Aorta (tissue), 5 donors: ENCODE results near the gene ADCY10. TPM values are rescaled to one million over a fixed set of nuclear protein-coding genes. Genes with fewer than 3 reads are reported as not detected.
"Not testable (repeated sequence)": the region's sequence is repeated elsewhere in the genome, so short reads cannot be mapped to it uniquely, and the experiment has no call there.

Experiments used
- ATAC-seq: fragments of 200-7000 bp; cut with Tn5 transposase; one replicate; pipeline ENCODE4 v1.9.1; 2022; ENCODE audit warnings: moderate library complexity; ENCODE audit not compliant: low FRiP score
- DNase-seq, 2 donors: peaks; one replicate each; pipeline ENCODE4 v3.0.0-alpha.2; 2020
- H3K27ac ChIP-seq, 2 donors: one replicate each; pipeline ENCODE4 v1.5.1; 2013; ENCODE audit warnings: low read length in 2 of 2, mild to moderate bottlenecking in 2 of 2, moderate library complexity in 2 of 2, control low read depth in 1 of 2, inconsistent platforms in 1 of 2, low read depth in 1 of 2
- H3K27me3 ChIP-seq, 2 donors: one replicate each; pipeline ENCODE4 v1.6.1; 2013; ENCODE audit warnings: control low read depth in 1 of 2, low read length in 1 of 2, mild to moderate bottlenecking in 1 of 2, moderate library complexity in 1 of 2; ENCODE audit not compliant: insufficient read depth in 2 of 2, control insufficient read depth in 1 of 2
- H3K36me3 ChIP-seq, 2 donors: one replicate each; pipeline ENCODE4 v1.6.1; 2013; ENCODE audit warnings: control low read depth in 1 of 2, low read length in 1 of 2, mild to moderate bottlenecking in 1 of 2; ENCODE audit not compliant: insufficient read depth in 2 of 2, control insufficient read depth in 1 of 2
- H3K4me1 ChIP-seq, 2 donors: one replicate each; pipeline ENCODE4 v1.6.1; 2013; ENCODE audit warnings: low read length in 2 of 2, control low read depth in 1 of 2, mild to moderate bottlenecking in 1 of 2, moderate library complexity in 1 of 2; ENCODE audit not compliant: insufficient read depth in 2 of 2, control insufficient read depth in 1 of 2
- H3K4me3 ChIP-seq, 2 donors: one replicate each; pipeline ENCODE4 v1.5.1; 2013; ENCODE audit warnings: low read length in 2 of 2, control low read depth in 1 of 2, mild to moderate bottlenecking in 1 of 2
- H3K9me3 ChIP-seq: one replicate; pipeline ENCODE4 v1.6.1; 2013; ENCODE audit warnings: mild to moderate bottlenecking, low read length; ENCODE audit not compliant: control insufficient read depth
- WGBS, 2 donors: extraction: QIAGEN DNeasy Blood & Tissue Kit; methylation state at CpG; one replicate each; pipeline ENCODE4 v1.1.7; 2013; 5-methylcytosine and 5-hydroxymethylcytosine counted together
- intact Hi-C, 2 donors: fragments of 100-400 bp; cut with DNase I; formaldehyde crosslinking; loops; one replicate each; pipeline versions ENCODE4 v1.14.2 to v1.15.0; 2022
- polyA plus RNA-seq, 2 donors: library from polyadenylated mRNA; stranded (reverse); fragments of 200-250 nt; gene quantifications; one replicate each; pipeline ENCODE4 v1.2.3, GENCODE V29; 2013
- total RNA-seq, 2 donors: library from RNA; stranded (reverse); fragmentation: NEBNext Ultra II Directional; extraction: Animal tissue kit (Norgen Biotek cat#: 25700); gene quantifications; one replicate each; pipeline ENCODE4 v1.2.1, GENCODE V29; 2021
- donor health status: healthy with polysubstance abuse.
- donor health status: Bipolar disorder and iron deficiency.
- donor health status: DM: no; HTN: no; CAD: no.
- donor health status: DM: no; HTN: no; CAD: no.
- donor health status: DM: yes; HTN: yes; CAD: no.

ADCY10 gene
- total and polyA plus RNA-seq, 4 donors = 0.13 to 0.24 (median 0.16) TPM

DNA sequence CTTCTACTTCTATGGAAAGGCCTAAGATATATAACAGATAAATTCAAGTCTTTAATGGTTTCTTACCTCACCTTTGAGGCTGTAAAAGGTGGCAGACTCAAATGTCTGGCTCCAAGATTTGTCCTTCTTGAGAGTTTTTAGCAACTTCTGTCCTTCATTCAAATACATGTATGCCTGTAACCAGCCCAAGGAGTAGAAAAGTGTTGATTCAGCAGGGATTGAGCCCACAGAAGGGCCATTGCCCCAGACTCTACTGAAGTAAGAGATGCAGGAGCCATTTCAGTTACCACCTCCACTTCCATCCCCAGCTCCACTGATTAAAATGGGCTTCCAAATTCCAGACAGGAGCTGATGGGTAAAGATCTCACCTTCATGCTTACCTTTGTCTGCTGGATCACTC is 80.0 kb downstream of the ADCY10 start:
- Histone ChIP-seq H3K9me3 (no peaks in the 10 kb centered on the region), H3K27me3 (no peaks in the 10 kb centered on the region), H3K36me3 (no peaks in the 10 kb centered on the region), H3K27ac (no peak overlapping the region), H3K4me3 (no peak overlapping the region), H3K4me1 (no peaks in the 10 kb centered on the region)
- ATAC-seq (no peak), DNase-seq (no peak)
- intact Hi-C loops = no loop called here

DNA sequence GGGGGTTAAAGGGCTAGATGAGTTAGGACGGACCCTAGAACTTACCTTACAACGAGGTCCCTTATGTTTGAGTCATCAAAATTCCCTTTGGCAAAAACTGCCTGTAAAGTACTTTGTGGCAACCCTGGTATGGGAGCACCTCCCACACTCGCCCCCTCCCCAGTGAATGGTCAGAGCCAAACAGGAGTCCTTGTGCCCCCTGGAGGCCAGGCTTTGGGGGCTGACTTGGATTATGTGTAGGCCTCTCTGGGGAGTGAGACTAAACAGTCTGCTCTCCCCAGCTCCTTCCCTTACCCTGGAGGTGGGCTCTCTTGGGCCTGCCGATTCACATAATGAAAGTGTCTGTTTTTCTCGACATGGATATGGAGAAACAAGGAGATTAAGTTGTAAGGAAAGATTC is 81.2 kb downstream of the ADCY10 start:
- intact Hi-C loops = no loop called here
- ATAC-seq = no peak

DNA sequence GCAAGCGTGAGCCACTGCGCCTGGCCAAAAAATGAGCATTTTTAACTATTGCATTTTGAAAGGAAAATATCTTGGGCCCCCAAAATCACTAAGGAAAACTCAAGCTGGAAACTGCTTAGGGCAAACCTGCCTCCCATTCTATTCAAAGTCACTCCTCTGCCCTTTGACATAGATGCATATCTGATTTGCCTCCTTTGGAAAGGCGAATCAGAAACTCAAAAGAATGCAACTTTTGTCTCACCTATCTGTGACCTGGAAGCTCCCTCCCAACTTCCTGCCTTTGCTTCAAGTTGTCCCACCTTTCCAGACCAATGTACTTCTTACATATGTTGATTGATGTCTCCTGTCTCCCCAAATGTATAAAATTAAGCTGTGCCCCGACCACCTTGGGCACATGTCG is 83.3 kb downstream of the ADCY10 start:
- H3K36me3 ChIP-seq, DNase-seq, H3K27me3 ChIP-seq, H3K4me1 ChIP-seq, H3K27ac ChIP-seq, ATAC-seq, H3K9me3 ChIP-seq, intact Hi-C loops, H3K4me3 ChIP-seq: not testable (repeated sequence)
- WGBS, 2 donors = 76 to 85% methylated on average over 5 of the region's 5 CpGs

More for the DNA sequence above, 81.2 kb downstream of the ADCY10 start:
- Histone ChIP-seq H3K36me3 (no peaks in the 10 kb centered on the region), H3K9me3 (no peaks in the 10 kb centered on the region), H3K27ac (no peak overlapping the region), H3K27me3 (no peaks in the 10 kb centered on the region), H3K4me1 (no peaks in the 10 kb centered on the region), H3K4me3 (no peak overlapping the region)
- WGBS, 2 donors = 89 to 92% methylated on average over 5 of the region's 5 CpGs
- DNase-seq = no peak

DNA sequence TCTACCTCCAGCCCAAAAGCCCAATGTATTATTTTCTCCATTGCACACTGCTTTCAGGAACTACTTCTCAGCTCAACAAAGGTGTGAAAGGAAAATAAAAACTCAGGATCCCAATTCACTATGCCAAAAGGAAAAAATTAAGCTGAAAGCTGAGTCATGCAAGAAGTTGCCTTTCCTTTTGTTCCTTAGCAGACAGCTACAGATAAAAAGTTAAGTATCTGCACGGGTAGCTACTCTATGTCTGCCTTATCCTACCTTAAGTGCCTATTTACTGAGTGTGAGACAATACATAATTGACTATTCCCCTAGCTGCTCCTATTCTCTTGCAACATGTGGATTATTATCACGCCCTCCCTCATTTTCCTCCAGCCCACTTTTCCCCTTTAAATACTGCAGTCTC is 84.1 kb downstream of the ADCY10 start:
- H3K27ac ChIP-seq = no peak overlapping the region
- no peak for DNase-seq
- intact Hi-C loops = no loop called here
- WGBS, 2 donors = 64 to 73% methylated on average over 2 of the region's 2 CpGs
- H3K27me3 ChIP-seq = no peaks in the 10 kb centered on the region
- no peak for ATAC-seq
- no peak overlapping the region for H3K4me3 ChIP-seq
- no peaks in the 10 kb centered on the region for H3K9me3 ChIP-seq
- H3K4me1 ChIP-seq = no peaks in the 10 kb centered on the region
- H3K36me3 ChIP-seq = no peaks in the 10 kb centered on the region

DNA sequence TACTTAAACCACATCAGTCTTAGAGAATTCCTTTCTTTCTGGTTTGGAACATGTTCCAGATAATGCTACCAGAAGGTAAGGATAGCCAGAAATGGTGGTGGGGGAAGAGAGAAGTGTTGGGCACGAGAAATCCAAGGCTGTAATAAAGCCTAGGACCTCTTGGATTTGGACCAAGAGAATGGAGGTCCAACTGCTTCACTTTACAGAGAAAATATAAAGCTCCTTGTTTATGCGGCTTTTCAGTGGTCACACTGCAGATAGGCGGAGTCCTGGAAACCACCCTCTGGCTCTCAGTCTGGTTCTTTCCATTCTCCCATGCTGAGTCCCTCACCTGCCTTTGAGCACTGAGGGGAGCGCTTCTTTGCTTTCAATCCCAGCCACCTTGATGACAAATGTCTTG is 87.8 kb downstream of the ADCY10 start:
- no peak overlapping the region for H3K4me3 ChIP-seq
- intact Hi-C loops = no loop called here
- DNase-seq (no peak), ATAC-seq (no peak)
- no peaks in the 10 kb centered on the region for H3K27me3 ChIP-seq
- H3K27ac ChIP-seq = no peak overlapping the region
- no peaks in the 10 kb centered on the region for H3K9me3 ChIP-seq
- H3K4me1 ChIP-seq = no peaks in the 10 kb centered on the region
- H3K36me3 ChIP-seq = no peaks in the 10 kb centered on the region
- 68 to 78% methylated on average over 4 of the region's 4 CpGs for WGBS, 2 donors

DNA sequence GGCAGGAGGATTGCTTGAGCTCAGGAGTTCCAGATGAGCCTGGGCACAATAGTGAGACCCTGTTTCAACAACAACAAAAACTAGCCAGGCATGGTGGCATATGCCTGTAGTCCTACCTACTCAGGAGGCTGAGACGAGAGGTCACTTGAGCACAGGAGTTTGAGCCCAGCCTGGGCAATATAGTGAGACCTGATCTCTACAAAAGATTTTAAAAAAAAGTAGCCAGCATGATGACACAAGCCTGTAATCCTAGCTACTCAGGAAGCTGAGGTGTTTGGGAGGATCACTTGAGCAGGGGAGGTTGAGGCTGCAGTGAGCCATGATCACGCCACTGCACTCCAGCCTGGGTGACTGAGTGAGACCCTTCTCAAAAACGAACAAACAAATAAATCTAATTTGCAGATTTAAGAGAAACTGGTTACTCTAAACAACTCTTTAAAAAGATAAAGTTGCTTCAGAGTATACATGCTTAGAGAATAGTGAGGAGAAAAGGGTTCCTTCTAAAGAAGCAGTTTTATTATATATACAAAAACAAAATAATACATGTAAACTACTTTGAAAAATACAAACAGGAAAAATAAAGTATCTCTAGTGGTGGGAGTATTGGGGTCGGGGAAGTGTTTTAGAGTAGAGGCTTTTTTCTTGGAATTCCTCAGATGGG is 88.4 kb downstream of the ADCY10 start:
- ATAC-seq = no peak
- Histone ChIP-seq H3K4me3 (no peak overlapping the region), H3K36me3 (no peaks in the 10 kb centered on the region), H3K9me3 (no peaks in the 10 kb centered on the region), H3K27ac (no peak overlapping the region), H3K4me1 (no peaks in the 10 kb centered on the region), H3K27me3 (no peaks in the 10 kb centered on the region)
- intact Hi-C loops = no loop called here
- WGBS, 2 donors = 79 to 81% methylated on average over 4 of the region's 4 CpGs
- DNase-seq = no peak

DNA sequence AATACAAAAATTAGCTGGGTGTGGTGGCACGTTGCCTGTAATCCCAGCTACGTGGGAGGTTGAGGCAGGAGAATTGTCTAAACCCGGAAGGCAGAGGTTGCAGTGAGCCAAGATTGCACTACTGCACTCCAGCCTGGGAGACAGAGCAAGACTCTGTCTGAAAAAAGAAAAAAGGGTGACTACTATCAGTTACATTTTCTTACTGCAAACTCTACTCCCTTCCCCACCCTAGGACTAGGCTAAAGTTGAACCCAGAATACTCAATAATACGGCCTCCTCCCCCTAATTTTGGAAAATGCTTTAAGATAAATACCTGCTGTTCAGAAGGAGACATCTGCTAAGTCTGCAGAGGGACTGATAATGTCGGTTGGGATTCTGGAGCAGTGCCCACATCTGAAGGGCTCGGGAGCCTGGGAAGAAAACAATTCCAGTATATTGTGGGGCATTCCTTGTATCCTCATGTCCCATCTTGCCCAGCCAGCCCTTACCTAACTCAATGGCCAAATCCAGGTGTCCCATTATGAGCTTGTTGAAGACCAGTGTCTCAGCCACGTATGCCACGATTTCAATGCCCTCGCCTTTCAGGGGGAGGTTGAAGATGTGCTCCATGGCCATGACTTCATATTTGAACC is 89.7 kb downstream of the ADCY10 start:
- intact Hi-C loops = loop anchor here in 1 of 2 donors (5.0 kb wide), 1 partner anchor 113 kb away; the partner anchor contains the start of genes DCAF6 and MPC2

DNA sequence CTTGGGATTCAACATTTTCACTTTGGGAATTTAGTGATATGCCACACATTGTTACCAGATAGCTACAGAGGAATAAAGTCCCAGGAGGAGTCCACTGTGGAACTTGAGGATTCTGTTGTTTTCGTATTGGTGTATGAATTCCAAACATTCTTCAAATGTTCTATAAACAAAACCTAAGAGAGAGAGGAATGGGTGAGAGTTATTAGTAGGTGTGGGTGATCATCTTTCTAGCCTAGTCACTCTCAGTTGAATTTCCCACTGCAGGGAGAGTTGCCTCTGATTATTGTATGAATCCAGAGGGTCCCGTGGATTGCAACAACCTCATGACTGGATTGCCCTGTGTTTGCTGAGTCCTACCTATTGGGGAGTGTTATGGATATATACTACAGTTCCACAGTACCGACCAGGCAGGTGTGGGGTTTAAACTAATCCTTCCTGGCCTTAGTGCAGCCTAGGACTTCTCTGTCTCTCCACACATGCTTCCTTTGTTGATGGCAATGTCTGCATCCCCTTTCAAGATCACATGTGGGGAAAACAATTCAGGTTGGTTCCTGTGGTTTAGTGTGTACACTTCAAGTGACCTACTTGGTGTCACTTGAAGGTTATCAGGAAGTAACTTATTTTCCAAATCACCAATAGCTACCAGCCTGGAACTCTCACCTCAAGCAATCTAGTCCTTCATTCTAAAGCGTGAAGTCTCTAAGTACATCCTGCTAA is 91.8 kb downstream of the ADCY10 start:
- ATAC-seq (no peak), DNase-seq (no peak)
- H3K27ac ChIP-seq = no peak overlapping the region
- no peaks in the 10 kb centered on the region for H3K36me3 ChIP-seq
- WGBS, 2 donors = 83 to 84% methylated on average over 4 of the region's 4 CpGs
- H3K4me1 ChIP-seq = no peaks in the 10 kb centered on the region
- no peaks in the 10 kb centered on the region for H3K9me3 ChIP-seq
- intact Hi-C loops = loop anchor here in 1 of 2 donors (5.0 kb wide), 1 partner anchor 115 kb away; the partner anchor contains the start of genes DCAF6 and MPC2
- no peaks in the 10 kb centered on the region for H3K27me3 ChIP-seq
- no peak overlapping the region for H3K4me3 ChIP-seq

More for the DNA sequence above, 89.7 kb downstream of the ADCY10 start:
- H3K9me3 ChIP-seq = no peaks in the 10 kb centered on the region
- ATAC-seq (no peak), DNase-seq (no peak)
- H3K4me3 ChIP-seq = no peak overlapping the region
- H3K36me3 ChIP-seq = no peaks in the 10 kb centered on the region
- H3K27ac ChIP-seq = no peak overlapping the region
- H3K4me1 ChIP-seq = no peaks in the 10 kb centered on the region
- H3K27me3 ChIP-seq = no peaks in the 10 kb centered on the region
- WGBS, 2 donors = 75 to 78% methylated on average over 9 of the region's 9 CpGs
